Lower lobe of right lung (tissue), 2 donors: ENCODE measurements around the gene ZC3H12D. TPM values are rescaled to one million over a fixed set of nuclear protein-coding genes. Genes with fewer than 3 reads are reported as not detected.

Experiments used
- ATAC-seq, 2 donors: fragments of 200-7000 bp; cut with Tn5 transposase; one replicate each; pipeline ENCODE4 v1.9.1; 2020 to 2022; ENCODE audit warnings: mild to moderate bottlenecking in 2 of 2, moderate library complexity in 2 of 2
- DNase-seq: peaks from one replicate; pipeline ENCODE4 v3.0.0-alpha.2; 2020
- H3K27ac ChIP-seq: fragments of 200-600 bp; one replicate; pipeline ENCODE4 v1.8.0; 2022
- H3K27me3 ChIP-seq: fragments of 200-600 bp; one replicate; pipeline ENCODE4 v1.8.0; 2022; ENCODE audit warnings: low read depth
- H3K36me3 ChIP-seq: fragments of 200-600 bp; one replicate; pipeline ENCODE4 v1.8.0; 2022; ENCODE audit warnings: mild to moderate bottlenecking
- H3K4me1 ChIP-seq: fragments of 200-600 bp; one replicate; pipeline ENCODE4 v1.8.0; 2022
- H3K4me3 ChIP-seq: fragments of 200-600 bp; one replicate; pipeline ENCODE4 v1.8.0; 2022; ENCODE audit warnings: mild to moderate bottlenecking
- H3K9me3 ChIP-seq: fragments of 200-600 bp; one replicate; pipeline ENCODE4 v1.8.0; 2022
- intact Hi-C: fragments of 100-400 bp; cut with DNase I; formaldehyde crosslinking; loops from one replicate; pipeline ENCODE4 v1.11.0; 2022
- total RNA-seq: library from RNA; stranded (reverse); fragmentation: NEBNext Ultra II Directional; extraction: Animal tissue kit (Norgen Biotek cat#: 25700); gene quantifications from one replicate; pipeline ENCODE4 v1.2.1, GENCODE V29; 2021
- TF ChIP-seq, protein P1 (sequence below): fragments of 200-600 bp; IDR thresholded peaks from one replicate; pipeline ENCODE4 v1.8.0; 2022; ENCODE audit warnings: antibody characterized with exemption, mild to moderate bottlenecking
- donor health status: DM: no; HTN: yes; CAD: no; lungs with severe emphysema.

The ZC3H12D gene
- total RNA-seq, 1 donor from 2014 or later: 2.6 TPM

DNA sequence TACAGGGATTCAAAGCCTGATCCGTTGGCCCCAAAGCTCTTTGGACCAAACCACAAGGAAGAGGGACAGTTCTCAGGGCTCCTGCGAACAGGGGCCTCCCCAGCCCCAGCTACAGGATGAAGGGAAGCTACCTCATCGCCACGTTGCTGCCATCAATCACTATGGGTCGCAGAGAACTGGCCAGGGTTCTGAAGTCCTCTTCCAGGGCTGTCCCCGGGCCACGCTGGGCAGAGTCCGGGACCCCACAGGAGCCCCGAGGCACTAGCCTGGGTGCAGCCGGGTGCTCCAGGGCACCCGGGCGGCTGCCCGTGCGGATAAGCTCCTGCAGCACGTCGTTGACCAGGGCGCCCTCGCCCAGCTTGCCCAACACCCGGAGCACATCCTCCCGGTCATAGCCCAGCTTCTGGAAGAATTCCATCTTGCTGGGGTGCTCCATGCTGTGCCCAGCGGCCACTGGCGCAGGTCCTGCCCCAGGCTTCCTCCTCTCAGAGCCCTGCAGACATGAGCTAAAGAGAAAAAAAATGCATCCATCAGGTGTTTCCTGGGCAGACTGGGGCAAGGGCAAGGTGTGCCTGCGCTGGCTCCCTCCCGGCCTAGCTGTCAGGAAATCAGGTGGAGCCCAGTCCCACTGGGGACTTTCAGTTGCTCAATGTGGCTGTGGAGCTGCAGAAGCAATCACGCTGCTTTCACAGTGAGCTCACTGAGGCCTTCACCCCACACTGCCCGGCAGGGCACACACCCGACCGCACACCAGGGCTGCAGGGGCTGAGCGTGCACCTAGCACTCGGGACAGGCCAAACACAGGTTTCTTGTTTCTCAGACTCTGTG lies 10.5 kb downstream of the ZC3H12D start:
- Histone ChIP-seq H3K27me3 (no peaks in the 10 kb centered on the region), H3K27ac (no peak overlapping the region), H3K4me3 (no peak overlapping the region), H3K36me3 (no peaks in the 10 kb centered on the region), H3K4me1 (peaks cover 10% of the 10 kb centered on the region), H3K9me3 (no peaks in the 10 kb centered on the region)
- intact Hi-C loops: no loop called here
- TF ChIP-seq, protein P1, sequence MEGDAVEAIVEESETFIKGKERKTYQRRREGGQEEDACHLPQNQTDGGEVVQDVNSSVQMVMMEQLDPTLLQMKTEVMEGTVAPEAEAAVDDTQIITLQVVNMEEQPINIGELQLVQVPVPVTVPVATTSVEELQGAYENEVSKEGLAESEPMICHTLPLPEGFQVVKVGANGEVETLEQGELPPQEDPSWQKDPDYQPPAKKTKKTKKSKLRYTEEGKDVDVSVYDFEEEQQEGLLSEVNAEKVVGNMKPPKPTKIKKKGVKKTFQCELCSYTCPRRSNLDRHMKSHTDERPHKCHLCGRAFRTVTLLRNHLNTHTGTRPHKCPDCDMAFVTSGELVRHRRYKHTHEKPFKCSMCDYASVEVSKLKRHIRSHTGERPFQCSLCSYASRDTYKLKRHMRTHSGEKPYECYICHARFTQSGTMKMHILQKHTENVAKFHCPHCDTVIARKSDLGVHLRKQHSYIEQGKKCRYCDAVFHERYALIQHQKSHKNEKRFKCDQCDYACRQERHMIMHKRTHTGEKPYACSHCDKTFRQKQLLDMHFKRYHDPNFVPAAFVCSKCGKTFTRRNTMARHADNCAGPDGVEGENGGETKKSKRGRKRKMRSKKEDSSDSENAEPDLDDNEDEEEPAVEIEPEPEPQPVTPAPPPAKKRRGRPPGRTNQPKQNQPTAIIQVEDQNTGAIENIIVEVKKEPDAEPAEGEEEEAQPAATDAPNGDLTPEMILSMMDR: no peak
- peak in 1 of 2 donors; percentile 9 for ATAC-seq
- no peak for DNase-seq

DNA sequence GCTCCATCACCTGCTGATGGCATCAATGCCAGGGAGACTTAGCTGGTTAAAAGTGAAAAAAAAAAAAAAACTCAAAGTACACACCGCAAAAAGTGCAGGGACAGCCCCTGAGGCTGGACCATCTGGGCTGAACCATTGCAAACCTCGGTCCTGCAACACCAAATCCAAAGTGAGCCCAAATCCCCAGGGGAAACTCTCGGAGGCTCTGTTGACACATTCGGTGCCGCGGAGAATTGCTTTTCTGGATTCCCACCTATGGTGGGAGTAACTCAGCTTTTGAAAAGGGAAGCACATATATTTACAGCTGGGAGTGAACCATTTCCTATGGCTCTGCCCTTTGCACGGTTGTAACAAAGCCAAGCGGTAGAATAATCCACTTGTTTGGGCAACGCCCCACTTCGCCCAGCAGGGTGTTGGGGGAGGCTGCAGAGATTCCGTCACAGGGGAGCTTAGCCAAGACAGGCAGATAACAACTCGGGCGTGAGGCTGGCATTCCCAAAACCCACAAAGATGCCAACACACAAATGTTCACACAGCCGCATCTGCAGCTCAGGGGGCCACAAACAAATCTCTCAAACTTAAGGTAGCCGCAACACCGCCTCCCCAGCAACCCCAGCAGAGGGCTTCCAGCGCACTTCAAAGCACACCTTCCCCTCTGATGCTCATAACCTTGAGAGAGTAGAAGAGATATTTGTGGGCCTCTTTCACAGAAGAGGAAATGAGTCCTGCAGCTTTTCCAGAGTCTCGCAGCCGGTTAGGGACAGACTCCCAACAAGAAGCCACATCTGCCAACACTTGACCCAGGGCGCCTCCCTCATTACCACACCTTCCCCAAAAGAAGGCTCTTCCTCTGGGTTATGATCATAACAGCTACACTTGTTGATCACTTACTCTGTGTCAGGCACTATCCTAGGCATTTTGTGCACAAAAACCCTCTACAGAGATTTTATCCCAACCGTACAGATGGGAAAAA lies 11.4 kb downstream of the ZC3H12D start:
- Histone ChIP-seq H3K4me3 (no peak overlapping the region), H3K27me3 (no peaks in the 10 kb centered on the region), H3K9me3 (no peaks in the 10 kb centered on the region), H3K36me3 (no peaks in the 10 kb centered on the region), H3K4me1 (peaks cover 10% of the 10 kb centered on the region), H3K27ac (no peak overlapping the region)
- DNase-seq: no peak
- TF ChIP-seq, protein P1: no peak
- peak; percentile 46 to 78 for ATAC-seq
- intact Hi-C loops: no loop called here

DNA sequence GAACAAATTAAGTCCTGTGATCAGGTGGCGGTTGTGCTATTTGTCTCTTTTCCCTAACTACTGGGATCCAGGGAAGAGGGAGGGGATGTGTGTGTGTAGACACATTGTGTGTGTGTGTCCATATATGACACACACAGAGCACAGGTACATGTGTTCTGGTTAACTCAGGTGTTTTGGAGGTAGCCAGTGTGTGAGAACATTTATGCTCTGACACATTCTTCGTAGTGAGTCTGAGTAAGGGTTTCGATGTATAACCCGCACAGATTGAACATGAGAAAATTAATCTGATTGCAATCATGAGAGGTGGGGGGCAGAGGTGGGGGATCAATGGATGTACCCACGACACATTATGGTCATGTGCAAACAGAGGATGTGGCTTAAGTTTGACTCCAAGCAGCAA lies 12.6 kb downstream of the ZC3H12D start:
- intact Hi-C loops: no loop called here
- ATAC-seq: no peak

DNA sequence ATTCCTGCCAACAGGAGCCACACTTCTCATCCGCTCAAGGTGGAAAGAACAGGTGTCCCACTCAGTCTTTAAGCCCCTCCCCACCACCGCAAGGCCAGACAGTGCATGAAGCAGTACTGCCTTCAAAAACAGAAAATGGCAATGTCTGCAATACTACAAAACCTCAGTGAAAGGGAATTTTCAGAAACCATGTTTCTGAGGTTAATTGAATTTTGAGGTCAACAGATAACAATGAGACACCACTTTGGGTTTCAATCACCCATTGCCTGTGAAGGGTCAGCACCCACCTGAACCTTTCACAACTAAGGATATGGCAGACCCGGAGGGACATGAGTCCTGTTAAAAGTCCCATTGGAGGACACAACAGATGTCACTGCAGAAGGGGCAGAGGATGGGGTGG lies 13.0 kb downstream of the ZC3H12D start:
- DNase-seq (no peak), ATAC-seq (no peak)
- Histone ChIP-seq H3K4me1 (peaks cover 10% of the 10 kb centered on the region), H3K36me3 (no peaks in the 10 kb centered on the region), H3K27ac (no peak overlapping the region), H3K9me3 (no peaks in the 10 kb centered on the region), H3K4me3 (no peak overlapping the region), H3K27me3 (no peaks in the 10 kb centered on the region)
- intact Hi-C loops: no loop called here
- TF ChIP-seq, protein P1: no peak

More for the DNA sequence above, 12.6 kb downstream of the ZC3H12D start:
- TF ChIP-seq, protein P1: no peak
- Histone ChIP-seq H3K27me3 (no peaks in the 10 kb centered on the region), H3K4me1 (peaks cover 10% of the 10 kb centered on the region), H3K9me3 (no peaks in the 10 kb centered on the region), H3K36me3 (no peaks in the 10 kb centered on the region), H3K27ac (no peak overlapping the region), H3K4me3 (no peak overlapping the region)
- no peak for DNase-seq

DNA sequence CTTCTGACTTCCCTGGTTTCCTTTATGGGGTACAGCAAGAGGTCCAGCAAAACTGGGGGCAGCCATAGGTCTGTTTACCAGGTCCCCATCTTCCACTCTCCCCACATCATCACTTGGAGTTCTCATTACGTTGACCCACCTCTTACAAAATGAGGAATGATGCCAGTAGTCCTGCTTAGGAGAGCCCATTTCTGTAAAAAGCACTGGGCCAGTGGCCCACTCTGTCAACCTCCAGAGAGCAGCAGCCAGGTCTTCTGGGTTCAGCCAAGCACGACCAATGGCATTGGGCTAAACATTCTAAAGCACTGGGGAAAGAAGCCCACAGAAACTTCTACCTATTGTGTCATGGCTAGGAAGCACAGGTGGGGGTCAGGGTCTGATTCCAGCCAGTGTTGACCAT lies 13.9 kb downstream of the ZC3H12D start:
- Histone ChIP-seq H3K27me3 (no peaks in the 10 kb centered on the region), H3K4me1 (peaks cover 10% of the 10 kb centered on the region), H3K27ac (no peak overlapping the region), H3K36me3 (no peaks in the 10 kb centered on the region), H3K9me3 (no peaks in the 10 kb centered on the region), H3K4me3 (no peak overlapping the region)
- intact Hi-C loops: no loop called here
- TF ChIP-seq, protein P1: no peak
- DNase-seq: no peak
- no peak for ATAC-seq
